ENCODE measurements around the gene GATAD2B.

- TF ChIP-seq CTCF (IDR thresholded peaks at IDR 0.05 in 4 of 5, conservative IDR thresholded peaks at IDR 0.05 in 1 of 5), result no peak
- no peak for TF ChIP-seq POLR2A (IDR thresholded peaks at IDR 0.05)
Observed at GRCh38 chr1:153928245-153928644, 5.5 kb upstream of the GATAD2B start.
